HEK293 (cell line): ENCODE measurements around the gene PER1.

Source experiments
- CTCF ChIA-PET: fragments of 350-600 bp; formaldehyde crosslinking; extraction: SDS; loops from one replicate; lab custom pipeline; 2021; ENCODE audit warnings: antibody characterized with exemption; lab: Yijun Ruan, JAX
- POLR2A ChIA-PET: fragments of 300-600 bp; formaldehyde crosslinking; extraction: SDS; loops from one replicate; lab custom pipeline; 2020; ENCODE audit warnings: antibody characterized with exemption, inconsistent platforms; lab: Yijun Ruan, JAX
- H3K27ac ChIP-seq: fragments of 200-500 bp; sonication (Bioruptor generic); 2 replicates; pipeline ENCODE4 v1.5.1; 2014; ENCODE audit warnings: low read depth, low read length, control low read depth, inconsistent platforms; ENCODE audit errors: extremely low read depth
- H3K36me3 ChIP-seq, 2 experiments: fragments of 200-500 bp in 1 of 2; sonication (Bioruptor generic) in 1 of 2; 1 replicate in 1 of 2; 2 replicates in 1 of 2; pipeline ENCODE4 v1.5.1; 2014 to 2017; ENCODE audit warnings: inconsistent platforms in 2 of 2, low read length in 2 of 2; ENCODE audit not compliant: control insufficient read depth in 2 of 2, insufficient read depth in 1 of 2
- H3K4me1 ChIP-seq: fragments of 200-500 bp; sonication (Bioruptor generic); 2 replicates; pipeline ENCODE4 v1.5.1; 2014; ENCODE audit warnings: mild to moderate bottlenecking, low read length, inconsistent platforms; ENCODE audit not compliant: control insufficient read depth, insufficient read depth
- H3K4me3 ChIP-seq: 2 replicates; pipeline ENCODE4 v1.5.1; 2011; ENCODE audit warnings: low read depth, mild to moderate bottlenecking, control low read depth, low read length, moderate library complexity
- H3K9me3 ChIP-seq: fragments of 200-500 bp; sonication (Bioruptor generic); 2 replicates; pipeline ENCODE4 v1.5.1; 2014; ENCODE audit warnings: low read depth, low read length, inconsistent platforms; ENCODE audit not compliant: control insufficient read depth, insufficient read depth
- BCL11B ChIP-seq: fragments of 450-650 bp; formaldehyde crosslinking; IDR thresholded peaks from 2 replicates; pipeline ENCODE4 v1.5.1; 2016; ENCODE audit warnings: low read depth, missing biosample characterization, missing genetic modification characterization
- PRDM1 ChIP-seq: fragments of 450-650 bp; formaldehyde crosslinking; IDR thresholded peaks from 2 replicates; pipeline ENCODE4; 2016; ENCODE audit warnings: missing biosample characterization, missing genetic modification characterization
- ZNF121 ChIP-seq: fragments of 450-650 bp; formaldehyde crosslinking; IDR thresholded peaks from 2 replicates; pipeline ENCODE4 v1.5.1; 2016; ENCODE audit warnings: missing biosample characterization, missing genetic modification characterization
- ZNF146 ChIP-seq: fragments of 450-650 bp; formaldehyde crosslinking; IDR thresholded peaks from 2 replicates; pipeline ENCODE4 v1.5.1; 2016; ENCODE audit warnings: missing biosample characterization, missing genetic modification characterization
- ZNF202 ChIP-seq: fragments of 450-650 bp; formaldehyde crosslinking; IDR thresholded peaks from 2 replicates; pipeline ENCODE4 v1.5.1; 2016; ENCODE audit warnings: missing biosample characterization, missing genetic modification characterization, borderline replicate concordance
- ZNF341 ChIP-seq: fragments of 450-650 bp; formaldehyde crosslinking; IDR thresholded peaks from 2 replicates; pipeline ENCODE4; 2016; ENCODE audit warnings: low read depth, missing biosample characterization, missing genetic modification characterization
- ZNF366 ChIP-seq: fragments of 450-650 bp; formaldehyde crosslinking; conservative IDR thresholded peaks from 2 replicates; pipeline ENCODE4 v1.5.1; 2016; ENCODE audit warnings: missing biosample characterization, missing genetic modification characterization
- ZNF394 ChIP-seq: fragments of 450-650 bp; formaldehyde crosslinking; IDR thresholded peaks from 2 replicates; pipeline ENCODE4 v1.5.1; 2016; ENCODE audit warnings: missing biosample characterization, missing genetic modification characterization, mild to moderate bottlenecking, moderate library complexity, borderline replicate concordance
- ZSCAN30 ChIP-seq: fragments of 450-650 bp; IDR thresholded peaks from 2 replicates; pipeline ENCODE4 v1.5.1; 2018; ENCODE audit warnings: missing biosample characterization, mild to moderate bottlenecking, missing genetic modification characterization, moderate library complexity
- TF ChIP-seq, protein P1 (sequence below): fragments of 450-650 bp; formaldehyde crosslinking; IDR thresholded peaks from 2 replicates; pipeline ENCODE4 v1.5.0; 2017; ENCODE audit warnings: missing biosample characterization, missing genetic modification characterization, borderline replicate concordance
- TF ChIP-seq, protein P2 (sequence below): fragments of 450-650 bp; IDR thresholded peaks from 2 replicates; pipeline ENCODE4 v1.5.1; 2018; ENCODE audit warnings: missing biosample characterization, mild to moderate bottlenecking, missing genetic modification characterization

The PER1 gene

DNA sequence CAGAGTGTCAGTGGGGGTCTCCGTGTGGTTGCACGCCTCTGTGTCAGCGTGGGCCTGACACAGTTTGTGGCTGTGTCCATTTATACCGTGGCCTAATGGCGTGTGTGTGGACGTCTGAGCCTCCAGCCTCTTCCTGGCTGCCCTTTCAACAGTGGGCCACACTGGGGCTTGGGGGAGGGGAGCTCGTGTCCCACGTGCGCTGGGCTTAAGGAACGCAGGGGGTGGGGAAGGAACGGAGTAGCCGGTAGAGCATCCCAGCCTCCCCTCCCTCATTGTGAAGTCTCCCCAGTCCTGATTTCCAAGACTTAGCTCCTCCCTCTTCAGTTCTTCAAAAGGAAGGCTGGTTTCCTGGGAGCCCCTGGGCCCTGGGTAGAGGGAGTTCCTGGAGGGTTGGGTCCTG is 18.8 kb downstream of the PER1 start:
- Histone ChIP-seq H3K4me3 (no peak overlapping the region), H3K9me3 (no peaks in the 10 kb centered on the region), H3K4me1 (0 out of 2 replicates have a peak, but pooled peaks cover 4% of the 10 kb centered on the region), H3K27ac (peak overlapping the region; percentile 17; the same call in 1 of the 2 replicates), H3K36me3 (no peaks in the 10 kb centered on the region)
- CTCF ChIA-PET, result interaction anchor here (0.6 to 2.0 kb wide), 7 partner anchors 9 to 1407 kb away, joined by 3 to 11 read pairs (median 5); partner anchors contain the start of gene HES7
- POLR2A ChIA-PET, result no interaction called here
- peak; percentile 51 for TF ChIP-seq ZNF341
- no peak for TF ChIP-seq BCL11B (tag by site-specific recombination)
- TF ChIP-seq, all 188 proteins: peak for 1

DNA sequence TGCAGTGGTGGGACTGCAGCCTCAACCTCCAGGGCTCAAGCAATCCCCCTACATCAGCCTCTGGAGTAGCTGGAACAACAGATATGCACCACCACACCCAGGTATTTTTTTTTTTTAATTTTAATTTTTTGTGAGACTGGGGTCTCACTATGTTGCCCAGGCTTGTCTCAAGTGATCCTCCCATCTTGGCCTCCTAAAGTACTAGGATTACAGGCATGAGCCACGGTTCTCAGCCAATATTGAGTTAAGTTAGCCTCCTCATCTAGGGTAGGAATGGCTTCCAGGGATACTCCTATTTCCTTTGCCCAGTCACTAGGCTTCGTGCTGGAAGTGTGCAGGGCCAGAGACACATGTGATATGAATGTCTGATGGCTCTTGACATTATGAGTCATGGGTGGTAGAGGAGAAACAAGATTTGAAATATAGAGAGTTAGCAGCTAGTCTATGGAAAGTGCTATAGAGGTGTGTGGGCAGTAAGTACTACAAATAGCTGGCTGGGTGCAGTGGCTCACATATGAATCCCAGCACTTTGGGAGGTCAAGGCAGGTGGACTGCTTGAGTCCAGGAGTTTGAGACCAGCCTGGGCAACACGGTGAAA is 20.3 kb downstream of the PER1 start:
- Histone ChIP-seq H3K4me1 (0 out of 2 replicates have a peak, but pooled peaks cover 3% of the 10 kb centered on the region), H3K9me3 (no peaks in the 10 kb centered on the region), H3K36me3 (no peaks in the 10 kb centered on the region), H3K4me3 (no peak overlapping the region), H3K27ac (no peak overlapping the region)
- ChIA-PET CTCF (interaction anchor here (0.6 to 2.0 kb wide), 7 partner anchors 9 to 695 kb away, joined by 3 to 11 read pairs (median 4); no protein-coding TSS in a partner anchor), POLR2A (no interaction called here)
- TF ChIP-seq, protein P1, sequence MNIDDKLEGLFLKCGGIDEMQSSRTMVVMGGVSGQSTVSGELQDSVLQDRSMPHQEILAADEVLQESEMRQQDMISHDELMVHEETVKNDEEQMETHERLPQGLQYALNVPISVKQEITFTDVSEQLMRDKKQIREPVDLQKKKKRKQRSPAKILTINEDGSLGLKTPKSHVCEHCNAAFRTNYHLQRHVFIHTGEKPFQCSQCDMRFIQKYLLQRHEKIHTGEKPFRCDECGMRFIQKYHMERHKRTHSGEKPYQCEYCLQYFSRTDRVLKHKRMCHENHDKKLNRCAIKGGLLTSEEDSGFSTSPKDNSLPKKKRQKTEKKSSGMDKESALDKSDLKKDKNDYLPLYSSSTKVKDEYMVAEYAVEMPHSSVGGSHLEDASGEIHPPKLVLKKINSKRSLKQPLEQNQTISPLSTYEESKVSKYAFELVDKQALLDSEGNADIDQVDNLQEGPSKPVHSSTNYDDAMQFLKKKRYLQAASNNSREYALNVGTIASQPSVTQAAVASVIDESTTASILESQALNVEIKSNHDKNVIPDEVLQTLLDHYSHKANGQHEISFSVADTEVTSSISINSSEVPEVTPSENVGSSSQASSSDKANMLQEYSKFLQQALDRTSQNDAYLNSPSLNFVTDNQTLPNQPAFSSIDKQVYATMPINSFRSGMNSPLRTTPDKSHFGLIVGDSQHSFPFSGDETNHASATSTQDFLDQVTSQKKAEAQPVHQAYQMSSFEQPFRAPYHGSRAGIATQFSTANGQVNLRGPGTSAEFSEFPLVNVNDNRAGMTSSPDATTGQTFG, result no peak
- TF ChIP-seq ZNF394 (tag by site-specific recombination), result peak; percentile 43; the same call in 1 of the 2 replicates
- peak; percentile 90 for TF ChIP-seq ZNF121 (tag by site-specific recombination)
- TF ChIP-seq PRDM1 (tag by site-specific recombination), result peak; percentile 70; the same call in 1 of the 2 replicates

DNA sequence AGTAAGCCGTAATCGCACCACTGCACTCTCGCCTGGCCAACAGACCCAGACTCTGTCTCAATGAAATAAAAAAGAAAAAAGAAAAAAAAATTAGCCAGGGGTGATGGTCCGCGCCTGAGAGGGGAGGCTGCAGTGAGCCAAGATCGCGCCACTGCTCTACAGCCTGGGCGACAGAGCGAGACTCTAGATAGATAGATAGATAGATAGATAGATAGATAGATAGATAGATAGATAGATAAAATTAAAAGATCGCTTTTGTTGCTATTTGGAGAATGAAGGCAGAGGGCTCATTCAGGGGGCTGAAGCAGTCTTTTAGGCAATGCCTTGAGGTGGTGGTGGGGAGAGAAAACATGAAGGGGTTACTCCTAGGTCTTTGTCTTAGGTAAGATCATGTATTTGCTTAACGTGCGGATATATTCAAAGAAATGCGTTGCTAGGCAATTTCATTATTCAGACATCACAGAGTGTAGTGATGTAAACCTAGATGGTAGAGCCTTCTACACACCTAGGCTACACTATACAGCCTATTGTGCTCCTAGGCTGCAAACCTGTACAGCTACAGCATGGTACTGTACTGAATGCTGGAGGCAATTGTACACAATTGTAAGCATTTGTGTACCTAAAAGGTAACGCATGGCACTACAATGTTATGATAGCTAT is 23.9 kb downstream of the PER1 start:
- Histone ChIP-seq H3K4me3 (no peak overlapping the region), H3K27ac (no peak overlapping the region), H3K9me3 (no peaks in the 10 kb centered on the region), H3K4me1 (peaks cover 14% of the 10 kb centered on the region), H3K36me3 (no peaks in the 10 kb centered on the region)
- ChIA-PET POLR2A (interaction anchor here (0.6 kb wide), 1 partner anchor 44 kb away, joined by 4 read pairs; no protein-coding TSS in a partner anchor), CTCF (interaction anchor here (3.0 to 4.7 kb wide), 2 partner anchors 10 to 30 kb away, joined by 12 to 36 read pairs; no protein-coding TSS in a partner anchor)
- TF ChIP-seq, protein P2, sequence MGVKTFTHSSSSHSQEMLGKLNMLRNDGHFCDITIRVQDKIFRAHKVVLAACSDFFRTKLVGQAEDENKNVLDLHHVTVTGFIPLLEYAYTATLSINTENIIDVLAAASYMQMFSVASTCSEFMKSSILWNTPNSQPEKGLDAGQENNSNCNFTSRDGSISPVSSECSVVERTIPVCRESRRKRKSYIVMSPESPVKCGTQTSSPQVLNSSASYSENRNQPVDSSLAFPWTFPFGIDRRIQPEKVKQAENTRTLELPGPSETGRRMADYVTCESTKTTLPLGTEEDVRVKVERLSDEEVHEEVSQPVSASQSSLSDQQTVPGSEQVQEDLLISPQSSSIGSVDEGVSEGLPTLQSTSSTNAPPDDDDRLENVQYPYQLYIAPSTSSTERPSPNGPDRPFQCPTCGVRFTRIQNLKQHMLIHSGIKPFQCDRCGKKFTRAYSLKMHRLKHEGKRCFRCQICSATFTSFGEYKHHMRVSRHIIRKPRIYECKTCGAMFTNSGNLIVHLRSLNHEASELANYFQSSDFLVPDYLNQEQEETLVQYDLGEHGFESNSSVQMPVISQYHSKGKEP (tag by site-specific recombination), result no peak
- TF ChIP-seq ZNF146 (tag by site-specific recombination) (no peak), ZSCAN30 (tag by site-specific recombination) (no peak), ZNF366 (tag by site-specific recombination) (peak; percentile 70), ZNF202 (tag by site-specific recombination) (no peak)
